ENCODE data around the gene EXOG.

Gene EXOG

GRCh38 chr3:38496131-38496910 is at the start of gene EXOG:
EXOG (plus strand) TSS chr3:38496340; CDS start chr3:38496368, 28 bp downstream.
- DNase-seq, result peak; percentile 98

GRCh38 chr3:38446812-38447211 is 49.3 kb upstream of the EXOG start:
- no peak for DNase-seq

- no peak for DNase-seq
Measured at GRCh38 chr3:38450853-38451252, 45.3 kb upstream of the EXOG start.

- DNase-seq, result peak; percentile 92
Measured at GRCh38 chr3:38453075-38453912, 42.8 kb upstream of the EXOG start, which contains the start of gene ACVR2B. ACVR2B (plus strand) TSS chr3:38453890; CDS start chr3:38454323, 433 bp downstream.

GRCh38 chr3:38453913-38454177 is 42.3 kb upstream of the EXOG start:
- DNase-seq, result no peak

GRCh38 chr3:38454178-38454883 is 41.8 kb upstream of the EXOG start:
- DNase-seq, result peak; percentile 55

GRCh38 chr3:38454884-38455638 is 41.1 kb upstream of the EXOG start:
- DNase-seq, result peak; percentile 79

- DNase-seq, result no peak
Measured at GRCh38 chr3:38455639-38456430, 40.3 kb upstream of the EXOG start.

GRCh38 chr3:38457111-38458003 is 38.8 kb upstream of the EXOG start:
- no peak for DNase-seq

GRCh38 chr3:38458796-38459498 is 37.2 kb upstream of the EXOG start:
- DNase-seq, result peak; percentile 74

GRCh38 chr3:38459499-38460048 is 36.6 kb upstream of the EXOG start:
- DNase-seq, result no peak

GRCh38 chr3:38460377-38461270 is 35.5 kb upstream of the EXOG start:
- DNase-seq, result peak; percentile 65

GRCh38 chr3:38465588-38466154 is 30.5 kb upstream of the EXOG start:
- no peak for DNase-seq

GRCh38 chr3:38468765-38469164 is 27.4 kb upstream of the EXOG start:
- DNase-seq, result no peak

- DNase-seq, result no peak
Measured at GRCh38 chr3:38469852-38470251, 26.3 kb upstream of the EXOG start.

- no peak for DNase-seq
Measured at GRCh38 chr3:38471260-38471857, 24.8 kb upstream of the EXOG start.

GRCh38 chr3:38472342-38472741 is 23.8 kb upstream of the EXOG start:
- DNase-seq, result no peak

GRCh38 chr3:38473229-38473628 is 22.9 kb upstream of the EXOG start:
- no peak for DNase-seq
